Hematopoietic multipotent progenitor cell (in vitro differentiated cells): ENCODE measurements around the gene MTMR11. TPM values are rescaled to one million over a fixed set of nuclear protein-coding genes. Genes with fewer than 3 reads are reported as not detected.

Experiments
- total RNA-seq: library from RNA; depleted of rRNA; stranded (reverse); fragments of >200 nt; gene quantifications from one replicate; pipeline ENCODE4 v1.2.3, GENCODE V29; 2012

MTMR11 gene
- total RNA-seq, 1 donor = 0.27 TPM

Other genes with a start within 250 kb of the MTMR11 start
- 6.2 TPM for gene FCGR1A, start 154.2 kb downstream of the MTMR11 start, total RNA-seq
- gene BOLA1, start 37.3 kb downstream of the MTMR11 start, total RNA-seq = 28.3 TPM
- 30.2 TPM for gene SV2A, start 19.0 kb downstream of the MTMR11 start, total RNA-seq
- gene SF3B4, start 9.1 kb downstream of the MTMR11 start, total RNA-seq = 12.9 TPM
- gene OTUD7B, start 73.8 kb upstream of the MTMR11 start, total RNA-seq = 0.54 TPM
- 11.3 TPM for gene VPS45, start 130.9 kb upstream of the MTMR11 start, total RNA-seq
- gene PLEKHO1, start 213.0 kb upstream of the MTMR11 start, total RNA-seq = 60.1 TPM